K562 (cell line): ENCODE results near the gene TACR2. TPM values are rescaled to one million over a fixed set of nuclear protein-coding genes. Genes with fewer than 3 reads are reported as not detected.

ENCODE experiments used
- BMI1 ChIP-seq: fragments of 150-350 bp; IDR thresholded peaks from 2 replicates; pipeline ENCODE4 v1.6.1; 2014; ENCODE audit warnings: low read length
- CGGBP1 ChIP-seq: fragments of 250-450 bp; sonication (Bioruptor Pico); IDR thresholded peaks from 2 replicates; pipeline ENCODE4 v1.9.0; 2021; ENCODE audit warnings: mild to moderate bottlenecking
- ELK3 ChIP-seq: fragments of 450-650 bp; formaldehyde crosslinking; IDR thresholded peaks from 2 replicates; pipeline ENCODE4 v1.4.0; 2020; ENCODE audit warnings: mild to moderate bottlenecking
- HNRNPL ChIP-seq: fragments of 200-400 bp; formaldehyde crosslinking; IDR thresholded peaks from 2 replicates; pipeline ENCODE4 v1.6.1; 2017; ENCODE audit warnings: low read depth, mild to moderate bottlenecking, low read length
- NUFIP1 ChIP-seq: fragments of 450-650 bp; IDR thresholded peaks from 2 replicates; pipeline ENCODE4 v1.6.1; 2018; ENCODE audit not compliant: partially characterized antibody
- PCBP1 ChIP-seq: fragments of 200-400 bp; formaldehyde crosslinking; IDR thresholded peaks from 2 replicates; pipeline ENCODE4 v1.6.1; 2018; ENCODE audit warnings: mild to moderate bottlenecking, low read depth, low read length; ENCODE audit not compliant: poor library complexity, severe bottlenecking
- RFX5 ChIP-seq: IDR thresholded peaks from 2 replicates; pipeline ENCODE4 v1.6.1; 2011; ENCODE audit warnings: low read depth, mild to moderate bottlenecking, improper control_type of control experiment, low read length
- SIN3B ChIP-seq: fragments of 450-650 bp; IDR thresholded peaks from 2 replicates; pipeline ENCODE4 v1.6.1; 2017; ENCODE audit warnings: low read depth, mild to moderate bottlenecking, moderate library complexity
- SNIP1 ChIP-seq: fragments of 450-650 bp; IDR thresholded peaks from 2 replicates; pipeline ENCODE4 v1.7.1; 2017; ENCODE audit warnings: low read depth, mild to moderate bottlenecking
- USF2 ChIP-seq: sonication (generic); formaldehyde crosslinking; IDR thresholded peaks from 2 replicates; pipeline ENCODE4 v1.5.0; 2020; ENCODE audit warnings: missing genetic modification reagents
- WHSC1 ChIP-seq: IDR thresholded peaks from one replicate; pipeline ENCODE4 v1.6.1; 2012; ENCODE audit warnings: low read length, control low read depth, inconsistent platforms
- ZBTB8A ChIP-seq: fragments of 450-650 bp; IDR thresholded peaks from 2 replicates; pipeline ENCODE4 v1.6.1; 2018; ENCODE audit warnings: mild to moderate bottlenecking, moderate library complexity; ENCODE audit not compliant: partially characterized antibody
- ZFP1 ChIP-seq: fragments of 450-650 bp; formaldehyde crosslinking; IDR thresholded peaks from 2 replicates; pipeline ENCODE4 v1.4.0; 2020; ENCODE audit warnings: mild to moderate bottlenecking, mixed read lengths
- ZNF23 ChIP-seq: fragments of 250-450 bp; sonication (Bioruptor Pico); IDR thresholded peaks from 2 replicates; pipeline ENCODE4 v1.4.0; 2020; ENCODE audit warnings: mild to moderate bottlenecking
- ZNF3 ChIP-seq: fragments of 250-450 bp; sonication (Bioruptor Pico); IDR thresholded peaks from 2 replicates; pipeline ENCODE4 v1.5.0; 2021; ENCODE audit warnings: mild to moderate bottlenecking, moderate library complexity
- ZNF696 ChIP-seq: fragments of 250-450 bp; sonication (Bioruptor Pico); conservative IDR thresholded peaks from 2 replicates; pipeline ENCODE4 v1.4.0; 2020; ENCODE audit warnings: mild to moderate bottlenecking, moderate library complexity
- polyA plus RNA-seq, 8 experiments: library from polyadenylated mRNA; depleted of rRNA in 4 of 8; stranded (reverse) in 5 of 8; unstranded in 3 of 8; fragments of >200 nt; fragmentation: Nextera tagmentation in 2 of 8; fragmentation: Illumina TruSeq in 1 of 8; extraction: Ambion mirVana in 2 of 8; extraction: Trizol in 1 of 8; gene quantifications; 2 replicates each; pipeline versions ENCODE4 v1.2.1 to v1.2.3, GENCODE V29; 2011 to 2014; ENCODE audit warnings: inconsistent platforms in 1 of 8, missing spikeins in 1 of 8
- total RNA-seq, 7 experiments: library from RNA; depleted of rRNA in 6 of 7; stranded (reverse); fragments of >200 nt in 6 of 7; fragmentation: Illumina TruSeq in 2 of 7; extraction: Trizol in 2 of 7; gene quantifications; 2 replicates each; pipeline versions ENCODE4 v1.2.1 to v1.2.3, GENCODE V29; 2011 to 2021; ENCODE audit warnings: low replicate concordance in 1 of 7
- TF ChIP-seq, protein P1 (sequence below): fragments of 250-450 bp; sonication (Bioruptor Pico); IDR thresholded peaks from 2 replicates; pipeline ENCODE4 v1.8.0; 2022; ENCODE audit warnings: inconsistent platforms
- TF ChIP-seq, protein P2 (sequence below): IDR thresholded peaks from 2 replicates; pipeline ENCODE4 v1.6.1; 2014; ENCODE audit warnings: antibody characterized with exemption
- TF ChIP-seq, protein P3 (sequence below): IDR thresholded peaks from 2 replicates; pipeline ENCODE4 v1.6.1; 2012; ENCODE audit warnings: low read depth, low read length, improper control_type of control experiment, borderline replicate concordance
- TF ChIP-seq, protein P4 (sequence below): fragments of 450-650 bp; IDR thresholded peaks from 2 replicates; pipeline ENCODE4 v1.6.1; 2016; ENCODE audit warnings: missing biosample characterization, missing genetic modification characterization
- TF ChIP-seq, protein P5 (sequence below): fragments of 250-450 bp; sonication (Bioruptor Pico); IDR thresholded peaks from 2 replicates; pipeline ENCODE4 v1.8.0; 2021; ENCODE audit warnings: borderline replicate concordance, mild to moderate bottlenecking, moderate library complexity; ENCODE audit not compliant: poor library complexity, severe bottlenecking

The TACR2 gene
- total and polyA plus RNA-seq, 9 of the 15 experiments (the other 6 are each of a cell fraction or from before 2014, with no cell fraction given): not detected

DNA sequence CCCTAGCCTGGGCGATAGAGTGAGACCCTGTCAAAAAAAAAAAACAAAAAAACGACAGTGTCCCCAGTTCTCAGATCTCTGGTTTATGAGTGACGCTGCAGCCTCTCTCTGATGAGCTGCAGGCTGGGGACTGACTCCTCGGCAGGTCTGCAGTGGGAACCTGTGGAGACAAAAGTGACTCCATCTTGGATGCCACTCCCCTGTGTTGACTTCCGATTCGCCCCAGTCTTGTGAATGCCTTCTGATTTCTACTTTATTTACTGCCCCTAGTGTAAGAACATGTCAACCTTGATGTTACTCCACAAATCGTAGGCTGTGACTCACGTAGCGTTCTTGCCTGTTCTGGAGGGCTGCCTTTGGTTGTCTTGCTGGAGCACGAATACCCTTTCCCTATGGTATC, 6.2 kb downstream of the TACR2 start (continued):
- TF ChIP-seq, protein P1, sequence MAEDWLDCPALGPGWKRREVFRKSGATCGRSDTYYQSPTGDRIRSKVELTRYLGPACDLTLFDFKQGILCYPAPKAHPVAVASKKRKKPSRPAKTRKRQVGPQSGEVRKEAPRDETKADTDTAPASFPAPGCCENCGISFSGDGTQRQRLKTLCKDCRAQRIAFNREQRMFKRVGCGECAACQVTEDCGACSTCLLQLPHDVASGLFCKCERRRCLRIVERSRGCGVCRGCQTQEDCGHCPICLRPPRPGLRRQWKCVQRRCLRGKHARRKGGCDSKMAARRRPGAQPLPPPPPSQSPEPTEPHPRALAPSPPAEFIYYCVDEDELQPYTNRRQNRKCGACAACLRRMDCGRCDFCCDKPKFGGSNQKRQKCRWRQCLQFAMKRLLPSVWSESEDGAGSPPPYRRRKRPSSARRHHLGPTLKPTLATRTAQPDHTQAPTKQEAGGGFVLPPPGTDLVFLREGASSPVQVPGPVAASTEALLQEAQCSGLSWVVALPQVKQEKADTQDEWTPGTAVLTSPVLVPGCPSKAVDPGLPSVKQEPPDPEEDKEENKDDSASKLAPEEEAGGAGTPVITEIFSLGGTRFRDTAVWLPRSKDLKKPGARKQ (CRISPR knock-in tag): no peak
- TF ChIP-seq, protein P2, sequence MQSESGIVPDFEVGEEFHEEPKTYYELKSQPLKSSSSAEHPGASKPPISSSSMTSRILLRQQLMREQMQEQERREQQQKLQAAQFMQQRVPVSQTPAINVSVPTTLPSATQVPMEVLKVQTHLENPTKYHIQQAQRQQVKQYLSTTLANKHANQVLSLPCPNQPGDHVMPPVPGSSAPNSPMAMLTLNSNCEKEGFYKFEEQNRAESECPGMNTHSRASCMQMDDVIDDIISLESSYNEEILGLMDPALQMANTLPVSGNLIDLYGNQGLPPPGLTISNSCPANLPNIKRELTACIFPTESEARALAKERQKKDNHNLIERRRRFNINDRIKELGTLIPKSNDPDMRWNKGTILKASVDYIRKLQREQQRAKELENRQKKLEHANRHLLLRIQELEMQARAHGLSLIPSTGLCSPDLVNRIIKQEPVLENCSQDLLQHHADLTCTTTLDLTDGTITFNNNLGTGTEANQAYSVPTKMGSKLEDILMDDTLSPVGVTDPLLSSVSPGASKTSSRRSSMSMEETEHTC: no peak
- TF ChIP-seq, protein P3, sequence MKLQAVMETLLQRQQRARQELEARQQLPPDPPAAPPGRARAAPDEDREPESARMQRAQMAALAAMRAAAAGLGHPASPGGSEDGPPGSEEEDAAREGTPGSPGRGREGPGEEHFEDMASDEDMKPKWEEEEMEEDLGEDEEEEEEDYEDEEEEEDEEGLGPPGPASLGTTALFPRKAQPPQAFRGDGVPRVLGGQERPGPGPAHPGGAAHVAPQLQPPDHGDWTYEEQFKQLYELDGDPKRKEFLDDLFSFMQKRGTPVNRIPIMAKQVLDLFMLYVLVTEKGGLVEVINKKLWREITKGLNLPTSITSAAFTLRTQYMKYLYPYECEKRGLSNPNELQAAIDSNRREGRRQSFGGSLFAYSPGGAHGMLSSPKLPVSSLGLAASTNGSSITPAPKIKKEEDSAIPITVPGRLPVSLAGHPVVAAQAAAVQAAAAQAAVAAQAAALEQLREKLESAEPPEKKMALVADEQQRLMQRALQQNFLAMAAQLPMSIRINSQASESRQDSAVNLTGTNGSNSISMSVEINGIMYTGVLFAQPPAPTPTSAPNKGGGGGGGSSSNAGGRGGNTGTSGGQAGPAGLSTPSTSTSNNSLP: no peak
- no peak for TF ChIP-seq WHSC1
- TF ChIP-seq ZFP1: 0 out of 2 replicates have a peak, but pooled peaks have one; percentile 38
- TF ChIP-seq USF2 (CRISPR knock-in tag): no peak
- TF ChIP-seq ZBTB8A: no peak
- TF ChIP-seq, protein P4, sequence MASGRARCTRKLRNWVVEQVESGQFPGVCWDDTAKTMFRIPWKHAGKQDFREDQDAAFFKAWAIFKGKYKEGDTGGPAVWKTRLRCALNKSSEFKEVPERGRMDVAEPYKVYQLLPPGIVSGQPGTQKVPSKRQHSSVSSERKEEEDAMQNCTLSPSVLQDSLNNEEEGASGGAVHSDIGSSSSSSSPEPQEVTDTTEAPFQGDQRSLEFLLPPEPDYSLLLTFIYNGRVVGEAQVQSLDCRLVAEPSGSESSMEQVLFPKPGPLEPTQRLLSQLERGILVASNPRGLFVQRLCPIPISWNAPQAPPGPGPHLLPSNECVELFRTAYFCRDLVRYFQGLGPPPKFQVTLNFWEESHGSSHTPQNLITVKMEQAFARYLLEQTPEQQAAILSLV (tag): no peak
- TF ChIP-seq PCBP1: no peak
- TF ChIP-seq CGGBP1 (CRISPR knock-in tag): no peak
- no peak for TF ChIP-seq SIN3B
- no peak for TF ChIP-seq ZNF696 (CRISPR knock-in tag)
- TF ChIP-seq ZNF23 (CRISPR knock-in tag): no peak
- TF ChIP-seq HNRNPL: no peak
- no peak for TF ChIP-seq NUFIP1
- 0 out of 2 replicates have a peak, but pooled peaks have one; percentile 19 for TF ChIP-seq ZNF3
- TF ChIP-seq, protein P5, sequence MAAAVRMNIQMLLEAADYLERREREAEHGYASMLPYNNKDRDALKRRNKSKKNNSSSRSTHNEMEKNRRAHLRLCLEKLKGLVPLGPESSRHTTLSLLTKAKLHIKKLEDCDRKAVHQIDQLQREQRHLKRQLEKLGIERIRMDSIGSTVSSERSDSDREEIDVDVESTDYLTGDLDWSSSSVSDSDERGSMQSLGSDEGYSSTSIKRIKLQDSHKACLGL (CRISPR knock-in tag): no peak
- no peak for TF ChIP-seq RFX5
- TF ChIP-seq BMI1: no peak
- no peak for TF ChIP-seq ELK3
- no peak for TF ChIP-seq SNIP1
